HG02798 (cell line): ENCODE measurements around the gene ERGIC1.
"Not testable (repeated sequence)": the region's sequence is repeated elsewhere in the genome, so short reads cannot be mapped to it uniquely, and the experiment has no call there.

ENCODE experiments used
- ATAC-seq: cut with Tn5 transposase; IDR thresholded peaks from one replicate; pipeline ENCODE4 v1.9.1; 2021; ENCODE audit warnings: mild to moderate bottlenecking; ENCODE audit not compliant: unreplicated experiment, poor library complexity

Gene ERGIC1, protein sequence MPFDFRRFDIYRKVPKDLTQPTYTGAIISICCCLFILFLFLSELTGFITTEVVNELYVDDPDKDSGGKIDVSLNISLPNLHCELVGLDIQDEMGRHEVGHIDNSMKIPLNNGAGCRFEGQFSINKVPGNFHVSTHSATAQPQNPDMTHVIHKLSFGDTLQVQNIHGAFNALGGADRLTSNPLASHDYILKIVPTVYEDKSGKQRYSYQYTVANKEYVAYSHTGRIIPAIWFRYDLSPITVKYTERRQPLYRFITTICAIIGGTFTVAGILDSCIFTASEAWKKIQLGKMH

GRCh38 chr5:172833686-172834414 lies at the start of gene ERGIC1:
ERGIC1 (plus strand) TSS chr5:172834251; CDS start chr5:172834414, 163 bp downstream.
- peak; percentile 79 for ATAC-seq

GRCh38 chr5:172785429-172786088 lies 48.5 kb upstream of the ERGIC1 start:
- ATAC-seq, result no peak

DNA sequence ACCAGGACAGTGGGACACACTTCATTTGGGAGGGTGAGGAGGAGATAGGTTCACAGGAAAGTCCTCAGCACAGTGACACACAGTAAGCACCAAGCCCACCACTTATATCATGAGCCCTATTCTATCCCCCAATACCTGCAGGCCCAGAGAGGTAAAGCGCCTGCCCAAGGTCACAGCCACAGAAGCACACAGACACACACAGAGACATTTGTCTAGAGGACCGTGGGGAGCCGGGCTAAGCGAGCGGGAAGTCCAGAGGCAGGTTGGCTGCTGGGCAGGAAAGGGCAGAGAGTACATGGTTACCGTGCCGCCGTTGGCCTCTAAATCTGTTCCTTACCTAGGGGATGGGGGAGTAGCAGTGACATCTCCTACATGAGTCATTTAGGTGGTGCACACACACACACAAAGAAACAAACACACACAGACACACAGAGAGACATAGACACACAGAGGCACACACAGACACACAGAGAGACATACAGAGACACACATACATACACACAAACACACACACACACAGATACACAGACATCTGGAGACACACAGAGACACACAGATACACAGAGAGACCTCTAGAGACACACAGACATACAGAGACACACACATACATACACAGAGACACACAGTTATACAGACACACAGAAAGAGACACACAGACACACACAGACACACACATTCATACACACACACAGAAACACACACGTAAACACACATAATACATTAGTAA lies 47.2 kb upstream of the ERGIC1 start:
- no peak for ATAC-seq

GRCh38 chr5:172787538-172787937 lies 46.5 kb upstream of the ERGIC1 start:
- ATAC-seq, result not testable (repeated sequence)

DNA sequence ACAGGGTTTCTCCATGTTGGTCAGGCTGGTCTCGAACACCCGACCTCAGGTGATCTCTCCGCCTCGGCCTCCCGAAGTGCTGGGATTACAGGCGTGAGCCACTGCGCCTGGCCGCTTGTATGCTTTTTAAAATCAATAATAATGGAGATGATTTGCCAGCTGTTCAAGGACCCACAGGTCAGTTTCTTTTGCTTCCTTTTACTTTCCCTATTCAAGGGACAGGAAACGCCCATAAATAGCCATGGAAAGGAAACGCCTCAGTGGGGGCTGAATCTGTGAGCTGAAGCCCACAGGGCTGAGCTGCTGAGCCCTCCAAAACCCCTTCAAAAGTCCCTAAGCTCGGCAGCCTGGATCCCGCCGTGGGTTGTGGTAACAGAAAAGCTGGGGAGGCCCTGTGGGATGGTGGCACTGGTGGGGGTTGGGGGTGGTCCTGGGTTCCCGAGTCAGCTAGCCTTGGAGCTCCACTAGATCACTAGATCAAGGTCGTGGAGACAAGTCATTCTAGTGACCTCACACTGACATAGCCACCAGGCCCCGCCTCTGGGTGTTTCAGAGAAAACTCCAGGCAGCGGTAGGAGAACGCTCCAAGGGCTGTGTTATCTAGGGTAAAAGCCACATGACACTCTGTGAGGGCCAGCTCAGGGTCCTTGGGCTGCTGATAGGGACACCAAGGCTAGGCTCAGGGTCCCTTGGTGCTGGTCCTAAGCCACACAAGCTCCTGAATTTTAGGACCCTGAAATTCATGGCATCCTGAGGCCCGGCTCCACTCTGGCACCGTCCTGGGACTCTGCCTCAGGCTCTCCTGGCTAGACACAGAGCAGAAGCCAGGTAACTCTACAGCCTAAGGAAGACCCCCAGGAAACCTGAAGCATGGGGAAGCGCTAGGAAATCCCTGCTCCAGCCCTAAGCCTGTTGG lies 45.0 kb upstream of the ERGIC1 start:
- ATAC-seq, result no peak

DNA sequence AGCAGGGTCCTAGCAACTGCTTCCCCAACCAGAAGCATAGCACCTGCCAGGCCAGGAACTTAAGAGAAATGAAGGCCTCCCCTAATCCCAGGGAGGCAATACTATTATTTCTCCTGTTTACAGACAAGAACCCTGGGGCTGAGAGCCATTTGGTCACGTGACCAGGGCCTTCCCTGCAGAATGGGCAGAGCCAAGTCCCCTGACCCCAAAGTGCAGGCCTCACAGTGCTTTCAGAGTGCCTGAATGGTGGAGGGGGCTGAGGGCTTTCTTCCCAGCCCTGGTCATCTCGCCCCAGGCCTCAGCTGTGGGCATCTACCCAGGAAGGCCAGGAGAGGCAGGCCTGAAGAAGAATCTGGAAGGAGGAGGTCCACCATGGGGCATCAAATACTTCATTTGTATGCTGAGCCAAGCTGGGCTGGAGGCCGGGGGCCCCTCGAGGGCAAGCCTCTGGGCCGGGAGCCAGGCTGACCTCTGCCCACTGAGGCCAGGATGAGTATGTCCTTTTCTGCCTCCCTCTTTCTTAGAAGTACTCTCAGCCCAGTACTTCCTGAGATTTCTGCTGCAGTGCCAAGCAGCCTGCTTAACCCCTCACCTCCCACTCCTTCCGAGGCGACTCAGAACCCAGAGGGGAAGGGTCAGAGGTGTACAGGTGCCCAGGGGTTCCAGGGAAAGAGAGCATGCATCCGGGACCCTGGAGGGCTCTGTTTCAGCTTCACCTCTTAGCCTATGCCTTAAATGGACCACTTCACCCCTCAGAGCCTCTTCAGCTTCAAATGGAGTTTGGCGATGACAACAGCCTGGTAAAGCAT lies 44.2 kb upstream of the ERGIC1 start:
- ATAC-seq, result no peak

- ATAC-seq, result no peak
Observed at GRCh38 chr5:172790496-172790889, 43.6 kb upstream of the ERGIC1 start.

DNA sequence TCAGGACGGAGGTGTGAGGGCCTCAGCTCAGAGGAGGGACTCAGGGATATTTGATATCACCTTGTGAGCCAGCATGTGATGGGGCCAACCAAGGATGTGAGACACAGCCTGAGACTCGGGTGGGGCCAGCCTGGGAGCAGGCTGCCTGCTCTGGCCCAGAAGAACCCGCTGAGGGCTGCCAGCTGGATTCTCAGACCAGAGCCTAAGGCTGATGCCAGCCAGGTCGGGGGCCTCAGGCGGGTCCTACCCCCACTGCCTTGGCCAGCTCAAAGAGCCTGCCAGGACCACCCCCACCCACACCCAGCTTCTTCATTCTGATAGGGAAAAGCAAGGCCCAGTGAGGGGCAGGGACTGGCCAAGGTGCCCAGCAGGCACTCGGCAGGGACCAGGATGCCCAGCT lies 42.8 kb upstream of the ERGIC1 start:
- ATAC-seq, result no peak

GRCh38 chr5:172791726-172792445 lies 42.2 kb upstream of the ERGIC1 start:
- ATAC-seq, result no peak

DNA sequence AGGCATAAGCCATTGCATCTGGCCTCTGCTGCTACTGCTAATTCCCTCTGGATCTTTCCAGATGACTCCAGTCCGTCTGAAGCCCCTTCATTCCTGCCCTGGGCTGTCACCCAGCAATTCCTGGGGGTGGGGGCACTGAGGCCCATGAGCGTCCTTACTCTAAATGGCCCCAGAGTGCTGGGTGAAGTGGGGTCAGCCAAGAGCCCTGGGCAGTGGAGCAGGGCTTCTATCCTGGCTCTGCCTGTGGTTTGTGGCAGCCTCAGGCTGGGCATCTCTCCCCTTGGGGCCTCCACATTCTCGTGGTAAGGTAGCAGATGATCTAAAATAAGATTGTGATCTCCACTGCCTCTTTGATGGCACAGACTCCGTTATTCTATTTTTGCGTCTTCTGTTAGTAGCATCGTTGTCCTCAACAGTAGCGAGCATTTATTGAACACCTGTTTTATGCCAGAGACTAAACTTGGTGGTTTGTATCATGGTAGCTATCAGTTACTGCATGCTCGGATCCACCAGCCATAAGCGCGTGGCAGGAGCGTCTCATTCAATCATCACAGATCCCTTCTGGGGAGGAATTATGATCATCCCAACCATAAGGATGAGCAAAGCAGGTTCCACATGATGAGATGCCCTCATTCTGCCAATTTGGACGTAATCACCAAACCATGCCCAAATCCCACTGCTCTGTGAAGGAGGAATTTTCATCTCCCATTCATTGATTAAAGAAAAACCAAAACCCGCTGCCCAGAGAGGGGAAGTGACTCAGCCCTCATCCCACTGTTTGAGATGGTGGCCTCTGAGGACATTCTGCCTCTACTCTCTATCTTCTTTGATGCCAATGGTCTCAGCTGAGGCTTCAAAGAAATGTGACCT lies 41.1 kb upstream of the ERGIC1 start:
- no peak for ATAC-seq

GRCh38 chr5:172793577-172794488 lies 40.2 kb upstream of the ERGIC1 start:
- peak; percentile 35 for ATAC-seq

GRCh38 chr5:172795318-172795977 lies 38.6 kb upstream of the ERGIC1 start:
- ATAC-seq, result no peak

DNA sequence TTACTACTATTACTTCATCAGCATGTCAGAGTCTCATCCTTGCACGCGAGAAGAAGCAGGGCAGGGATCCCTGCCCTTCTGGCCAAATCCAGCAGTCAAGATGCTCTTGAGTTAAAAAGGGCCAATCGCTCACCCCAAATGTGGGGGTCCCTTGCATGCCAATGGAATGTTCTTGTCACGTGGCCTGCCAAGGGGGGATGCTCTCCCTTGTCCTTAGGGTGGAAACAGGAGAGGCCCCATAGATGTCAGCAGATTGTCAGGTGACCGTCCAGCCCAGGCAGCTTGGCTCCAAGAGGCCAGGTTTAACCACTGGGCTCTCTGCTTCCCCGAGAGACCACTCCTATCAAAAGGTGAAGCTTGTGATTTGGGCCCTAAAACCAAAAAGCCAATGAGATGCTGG lies 37.7 kb upstream of the ERGIC1 start:
- ATAC-seq, result no peak

GRCh38 chr5:172797771-172798191 lies 36.3 kb upstream of the ERGIC1 start:
- no peak for ATAC-seq

GRCh38 chr5:172798422-172799215 lies 35.4 kb upstream of the ERGIC1 start:
- ATAC-seq, result no peak
